Endothelial cell of umbilical vein (primary cell): ENCODE data around the gene P2RY8. TPM values are rescaled to one million over a fixed set of nuclear protein-coding genes. Genes with fewer than 3 reads are reported as not detected.

Source experiments
- BruUV-seq: library from RNA; stranded (reverse); fragments of 400-500 nt; replicated peaks from 2 replicates; lab custom pipeline; 2021; lab: Mats Ljungman, UMichigan
- CTCF ChIA-PET: fragments of 300-600, 350-600 bp; sonication (Branson Sonifier 250); formaldehyde crosslinking; loops from one replicate; lab custom pipeline; 2021; ENCODE audit warnings: antibody characterized with exemption, inconsistent platforms; lab: Charles Lee
- POLR2A ChIA-PET: fragments of 300-600, 350-600 bp; sonication (Branson Sonifier 250); formaldehyde crosslinking; loops from one replicate; lab custom pipeline; 2021; ENCODE audit warnings: antibody characterized with exemption, inconsistent platforms; lab: Charles Lee
- DNase-seq: peaks from one replicate; pipeline ENCODE4 v3.0.0-alpha.2; 2011; ENCODE audit warnings: low read depth, low spot score
- FAIRE-seq: peaks from 2 replicates; lab custom pipeline; 2011; peaks lifted over from hg19 to GRCh38; lab: Jason Lieb, UNC
- H2AFZ ChIP-seq: 2 replicates; pipeline ENCODE4 v1.6.0; 2012; ENCODE audit warnings: low read depth, low read length, control low read depth, inconsistent platforms
- H3K27ac ChIP-seq: 2 replicates; pipeline ENCODE4 v1.5.1; 2011; ENCODE audit warnings: low read depth, mild to moderate bottlenecking, control low read depth, low read length, moderate library complexity; ENCODE audit not compliant: insufficient read depth
- H3K27me3 ChIP-seq, 2 experiments: 2 replicates each; pipeline versions ENCODE4 v1.6.0 to v1.6.1; 2011; ENCODE audit warnings: low read length in 2 of 2, mixed read lengths in 1 of 2; ENCODE audit not compliant: control insufficient read depth in 2 of 2, insufficient read depth in 2 of 2
- H3K36me3 ChIP-seq, 2 experiments: 2 replicates in 1 of 2; 3 replicates in 1 of 2; pipeline ENCODE4 v1.5.1; 2011; ENCODE audit warnings: low read length in 2 of 2, mild to moderate bottlenecking in 1 of 2, moderate library complexity in 1 of 2; ENCODE audit not compliant: control insufficient read depth in 2 of 2, insufficient read depth in 2 of 2; ENCODE audit errors: extremely low read depth in 1 of 2
- H3K4me1 ChIP-seq: 3 replicates; pipeline ENCODE4 v1.5.1; 2011; ENCODE audit warnings: mild to moderate bottlenecking, low read length; ENCODE audit not compliant: control insufficient read depth, insufficient read depth; ENCODE audit errors: extremely low read depth
- H3K4me2 ChIP-seq: 2 replicates; pipeline ENCODE4 v1.6.1; 2011; ENCODE audit warnings: low read length, control low read depth, mixed read lengths; ENCODE audit not compliant: insufficient read depth
- H3K4me3 ChIP-seq, 3 experiments: fragments of 200-600 bp in 1 of 3; sonication (generic), shearing (Covaris generic) in 1 of 3; replicated peaks in 1 of 3; 2 replicates each; pipeline ENCODE4 v1.5.1; 2011 to 2016; ENCODE audit warnings: control low read depth in 3 of 3, low read length in 3 of 3, mild to moderate bottlenecking in 2 of 3, inconsistent platforms in 1 of 3, low read depth in 1 of 3, moderate library complexity in 1 of 3; ENCODE audit not compliant: insufficient read depth in 1 of 3
- H3K79me2 ChIP-seq: 2 replicates; pipeline ENCODE4 v1.6.0; 2012; ENCODE audit warnings: low read length, inconsistent platforms; ENCODE audit not compliant: control insufficient read depth, insufficient read depth
- H3K9ac ChIP-seq: replicated peaks from 2 replicates; pipeline ENCODE3; 2011; ENCODE audit warnings: low read length, control low read depth; ENCODE audit not compliant: insufficient read depth; ENCODE audit errors: extremely low read depth
- H3K9me1 ChIP-seq: replicated peaks from 3 replicates; pipeline ENCODE4 v1.6.0; 2011; ENCODE audit warnings: mild to moderate bottlenecking, low read length; ENCODE audit not compliant: control insufficient read depth, insufficient read depth; ENCODE audit errors: extremely low read depth
- H3K9me3 ChIP-seq: replicated peaks from 2 replicates; pipeline ENCODE4 v1.5.1; 2012; ENCODE audit warnings: low read length, inconsistent platforms; ENCODE audit not compliant: control insufficient read depth, insufficient read depth
- H4K20me1 ChIP-seq: replicated peaks from 2 replicates; pipeline ENCODE3; 2011; ENCODE audit warnings: mild to moderate bottlenecking, low read length; ENCODE audit not compliant: control insufficient read depth, insufficient read depth; ENCODE audit errors: extremely low read depth
- EZH2 ChIP-seq: IDR thresholded peaks from 2 replicates; pipeline ENCODE4 v1.6.1; 2012; ENCODE audit warnings: borderline replicate concordance, low read depth, mild to moderate bottlenecking, moderate library complexity, low read length, inconsistent platforms; ENCODE audit not compliant: severe bottlenecking
- FOS ChIP-seq: IDR thresholded peaks from 2 replicates; pipeline ENCODE4 v1.6.1; 2011; ENCODE audit warnings: mild to moderate bottlenecking, low read length, moderate library complexity, borderline replicate concordance; ENCODE audit not compliant: insufficient read depth
- JUN ChIP-seq: IDR thresholded peaks from 2 replicates; pipeline ENCODE4 v1.6.1; 2011; ENCODE audit warnings: borderline replicate concordance, low read depth; ENCODE audit not compliant: insufficient read length, insufficient read depth
- MYC ChIP-seq: IDR thresholded peaks from one replicate; pipeline ENCODE4 v1.6.1; 2011; ENCODE audit warnings: mild to moderate bottlenecking, low read depth, low read length
- POLR2A ChIP-seq: IDR thresholded peaks from 2 replicates; pipeline ENCODE4 v1.6.1; 2012; ENCODE audit warnings: low read depth, mild to moderate bottlenecking, control low read depth, low read length
- dilution Hi-C: fragments of 300-500 bp; cut with MboI; formaldehyde crosslinking; loops from one replicate; pipeline ENCODE4 v1.15.0; 2019; ENCODE audit warnings: low sequenced_read_pairs; ENCODE audit not compliant: extremely low pct_ligation_motif_present
- intact Hi-C: fragments of 100-400 bp; cut with micrococcal nuclease; formaldehyde crosslinking; loops from one replicate; pipeline ENCODE4 v1.10.0; 2022
- polyA plus RNA-seq, 4 experiments: library from polyadenylated mRNA; depleted of rRNA in 3 of 4; stranded (reverse) in 3 of 4; unstranded in 1 of 4; fragments of >200 nt; gene quantifications; 2 replicates each; pipeline versions ENCODE4 v1.2.1 to v1.2.3, GENCODE V29; 2011 to 2012; ENCODE audit warnings: missing spikeins in 1 of 4
- total RNA-seq: library from RNA; stranded (reverse); gene quantifications from 2 replicates; pipeline ENCODE4 v1.2.3, GENCODE V29; 2021
- TF ChIP-seq, protein P1 (sequence below): IDR thresholded peaks from 2 replicates; pipeline ENCODE4 v1.6.1; 2011; ENCODE audit not compliant: insufficient read depth, insufficient read length
- TF ChIP-seq, protein P2 (sequence below), 2 donors: IDR thresholded peaks; 1 replicate in 1 of 2; 2 replicates in 1 of 2; pipeline ENCODE4 v1.5.1; 2011; ENCODE audit warnings: low read length in 2 of 2, mild to moderate bottlenecking in 2 of 2, moderate library complexity in 2 of 2, control low read depth in 1 of 2, inconsistent platforms in 1 of 2, low read depth in 1 of 2; ENCODE audit not compliant: insufficient read depth in 1 of 2; ENCODE audit errors: extremely low read depth in 1 of 2

The P2RY8 gene
- total and polyA plus RNA-seq, 2 donors (not counting 3 experiments of a cell fraction or from before 2014, with no cell fraction given), result not detected

DNA sequence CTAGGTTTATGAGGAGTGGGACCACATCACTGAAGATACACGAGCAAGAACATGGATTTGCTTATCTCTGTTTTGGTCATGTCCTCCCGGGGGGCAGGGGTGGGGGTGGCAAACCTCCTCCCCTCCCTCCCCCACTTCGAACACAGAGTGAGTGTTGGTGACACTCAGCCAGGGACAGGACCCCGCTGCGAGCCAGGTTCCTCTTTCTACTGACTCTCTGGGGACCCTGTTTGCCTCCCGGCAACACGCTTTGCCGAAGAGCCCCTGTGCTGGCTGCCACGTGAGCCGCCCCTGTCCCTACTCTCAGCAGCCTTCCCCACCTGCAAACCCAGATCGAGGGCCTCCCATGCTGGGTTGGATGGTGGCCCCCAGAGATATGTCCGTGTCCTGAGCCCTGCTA, 34.7 kb downstream of the P2RY8 start:
- Histone ChIP-seq H3K9me3 (no peaks in the 10 kb centered on the region), H3K27me3 (no peaks in the 10 kb centered on the region), H3K4me3 (no peak overlapping the region), H3K36me3 (no peaks in the 10 kb centered on the region), H3K4me2 (no peak overlapping the region), H2AFZ (no peak overlapping the region), H3K9ac (no peak overlapping the region), H3K79me2 (no peaks in the 10 kb centered on the region), H3K4me1 (no peaks in the 10 kb centered on the region), H3K27ac (no peak overlapping the region), H4K20me1 (no peaks in the 10 kb centered on the region), H3K9me1 (no peaks in the 10 kb centered on the region)
- ChIA-PET CTCF (no interaction called here), POLR2A (no interaction called here)
- DNase-seq (no peak), FAIRE-seq (no peak)
- no peak for TF ChIP-seq MYC
- no peak for TF ChIP-seq JUN
- TF ChIP-seq, protein P1, sequence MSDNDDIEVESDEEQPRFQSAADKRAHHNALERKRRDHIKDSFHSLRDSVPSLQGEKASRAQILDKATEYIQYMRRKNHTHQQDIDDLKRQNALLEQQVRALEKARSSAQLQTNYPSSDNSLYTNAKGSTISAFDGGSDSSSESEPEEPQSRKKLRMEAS, result no peak
- TF ChIP-seq EZH2, result no peak
- TF ChIP-seq FOS, result no peak
- no peak for TF ChIP-seq POLR2A
- TF ChIP-seq, protein P2, sequence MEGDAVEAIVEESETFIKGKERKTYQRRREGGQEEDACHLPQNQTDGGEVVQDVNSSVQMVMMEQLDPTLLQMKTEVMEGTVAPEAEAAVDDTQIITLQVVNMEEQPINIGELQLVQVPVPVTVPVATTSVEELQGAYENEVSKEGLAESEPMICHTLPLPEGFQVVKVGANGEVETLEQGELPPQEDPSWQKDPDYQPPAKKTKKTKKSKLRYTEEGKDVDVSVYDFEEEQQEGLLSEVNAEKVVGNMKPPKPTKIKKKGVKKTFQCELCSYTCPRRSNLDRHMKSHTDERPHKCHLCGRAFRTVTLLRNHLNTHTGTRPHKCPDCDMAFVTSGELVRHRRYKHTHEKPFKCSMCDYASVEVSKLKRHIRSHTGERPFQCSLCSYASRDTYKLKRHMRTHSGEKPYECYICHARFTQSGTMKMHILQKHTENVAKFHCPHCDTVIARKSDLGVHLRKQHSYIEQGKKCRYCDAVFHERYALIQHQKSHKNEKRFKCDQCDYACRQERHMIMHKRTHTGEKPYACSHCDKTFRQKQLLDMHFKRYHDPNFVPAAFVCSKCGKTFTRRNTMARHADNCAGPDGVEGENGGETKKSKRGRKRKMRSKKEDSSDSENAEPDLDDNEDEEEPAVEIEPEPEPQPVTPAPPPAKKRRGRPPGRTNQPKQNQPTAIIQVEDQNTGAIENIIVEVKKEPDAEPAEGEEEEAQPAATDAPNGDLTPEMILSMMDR (IDR thresholded peaks at IDR 0.05; ENCODE audit: extremely low read depth in 1 of 2, insufficient read depth in 1 of 2, low read depth in 1 of 2, low read length in 2 of 2), result no peak
- no TSS peak for BruUV-seq
- dilution Hi-C loops, result no loop called here
- intact Hi-C loops, result no loop called here
